GM19397 (cell line): ENCODE results near the gene CBL.

ENCODE experiments used
- ATAC-seq: cut with Tn5 transposase; IDR thresholded peaks from one replicate; pipeline ENCODE4 v1.9.1; 2021; ENCODE audit warnings: mild to moderate bottlenecking, moderate library complexity; ENCODE audit not compliant: unreplicated experiment

CBL gene

GRCh38 chr11:119342362-119343130 is 136.4 kb downstream of the CBL start:
- ATAC-seq = no peak

- no peak for ATAC-seq
Observed at GRCh38 chr11:119343726-119344125, 137.6 kb downstream of the CBL start.

- no peak for ATAC-seq
Observed at GRCh38 chr11:119344291-119345010, 138.3 kb downstream of the CBL start.

DNA sequence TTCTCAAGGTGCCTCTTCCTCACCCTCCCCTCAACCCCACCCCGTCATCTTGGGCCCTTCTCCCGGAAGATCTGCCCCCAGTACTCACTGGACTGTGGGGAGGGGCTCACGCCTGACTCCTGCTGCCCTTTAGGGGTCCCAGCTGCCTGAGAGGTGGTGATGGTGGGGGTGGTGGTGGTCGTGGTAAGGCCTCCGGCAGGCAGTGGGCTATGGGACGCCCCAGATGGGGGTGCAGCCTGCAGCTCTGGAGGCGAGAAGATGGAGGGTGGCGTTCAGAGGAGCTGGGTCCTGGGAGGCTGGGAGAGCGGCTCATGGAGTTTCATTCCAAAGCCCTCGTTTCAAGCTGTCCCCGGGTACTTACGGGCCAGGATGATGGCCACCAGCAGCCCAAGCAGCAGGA is 139.5 kb downstream of the CBL start:
- no peak for ATAC-seq

DNA sequence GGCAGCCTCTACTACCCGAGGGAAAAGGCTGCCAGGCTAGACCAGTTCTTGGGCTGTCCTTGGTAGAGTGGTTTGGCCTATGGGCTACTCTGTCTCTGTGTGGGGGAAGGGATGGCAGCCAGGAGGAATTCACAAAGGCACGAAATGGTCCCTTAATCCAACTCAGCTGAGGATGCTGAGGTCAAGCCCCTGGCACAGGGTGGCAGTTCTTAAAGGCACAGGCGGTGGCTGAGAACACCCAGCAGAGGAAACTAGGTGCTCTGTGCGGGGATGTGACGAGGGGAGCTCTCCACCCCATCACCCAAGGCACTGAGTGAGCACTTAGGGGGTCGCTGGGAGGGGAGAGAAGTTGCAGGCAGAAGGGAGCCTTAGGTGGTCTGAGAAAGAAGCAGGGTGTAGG is 140.5 kb downstream of the CBL start, which contains the start of gene MFRP:
Gene MFRP, minus strand, starts transcription at position 101 of the 400 bp plus-strand sequence. CDS start 192 bp downstream, outside the sequence.
- ATAC-seq = no peak

- no peak for ATAC-seq
Observed at GRCh38 chr11:119347242-119347641, 141.1 kb downstream of the CBL start.

DNA sequence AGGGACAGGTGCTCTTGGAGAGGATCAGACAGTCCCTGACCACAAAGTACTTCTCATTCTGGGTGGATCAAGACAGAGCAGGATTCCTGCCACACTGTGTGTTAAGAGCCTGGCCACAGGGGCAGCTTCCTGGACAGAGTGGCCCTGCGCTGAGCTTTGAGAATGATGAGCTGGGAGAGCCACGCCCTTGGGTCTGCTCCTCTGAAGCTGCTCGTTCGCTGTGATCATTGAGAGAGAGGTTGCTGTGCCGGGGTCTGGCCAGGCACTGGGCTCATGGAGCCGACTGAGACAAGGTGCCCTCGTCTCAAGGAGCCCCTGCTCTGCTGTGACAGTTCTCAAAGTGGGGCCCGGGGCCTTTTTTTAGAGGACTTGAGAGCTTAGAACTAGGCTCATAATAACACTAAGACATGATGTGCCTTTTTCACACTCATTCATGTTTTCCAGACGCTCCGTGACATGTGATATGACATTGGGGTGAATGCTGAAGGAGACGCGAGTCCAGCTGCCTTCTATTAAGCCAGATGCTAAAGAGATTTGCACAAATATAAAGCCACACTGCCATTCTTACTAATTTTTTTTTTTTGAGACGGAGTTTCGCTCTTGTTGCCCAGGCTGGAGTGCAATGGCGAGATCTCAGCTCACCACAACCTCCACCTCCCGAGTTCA is 141.9 kb downstream of the CBL start:
- ATAC-seq = no peak

DNA sequence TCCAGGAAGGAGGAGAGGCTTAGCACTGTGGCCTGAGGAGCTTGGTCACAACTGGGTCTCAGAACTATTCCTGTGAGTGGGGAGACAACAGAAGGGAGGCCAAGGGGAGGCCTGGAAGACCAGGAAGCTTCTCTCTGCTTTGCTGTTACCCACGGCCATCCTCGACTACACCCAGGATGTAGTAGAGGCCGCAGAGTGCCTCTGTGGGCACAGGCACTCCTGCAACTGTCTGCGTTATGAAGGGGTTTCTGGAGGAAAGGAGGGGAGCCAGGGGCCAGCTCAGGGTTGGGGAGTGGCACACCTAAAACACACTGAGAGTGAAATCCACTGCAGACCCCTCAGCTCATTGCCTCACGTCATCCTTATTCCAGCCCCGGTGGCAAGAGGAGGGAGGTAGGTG is 144.2 kb downstream of the CBL start:
- ATAC-seq = no peak

DNA sequence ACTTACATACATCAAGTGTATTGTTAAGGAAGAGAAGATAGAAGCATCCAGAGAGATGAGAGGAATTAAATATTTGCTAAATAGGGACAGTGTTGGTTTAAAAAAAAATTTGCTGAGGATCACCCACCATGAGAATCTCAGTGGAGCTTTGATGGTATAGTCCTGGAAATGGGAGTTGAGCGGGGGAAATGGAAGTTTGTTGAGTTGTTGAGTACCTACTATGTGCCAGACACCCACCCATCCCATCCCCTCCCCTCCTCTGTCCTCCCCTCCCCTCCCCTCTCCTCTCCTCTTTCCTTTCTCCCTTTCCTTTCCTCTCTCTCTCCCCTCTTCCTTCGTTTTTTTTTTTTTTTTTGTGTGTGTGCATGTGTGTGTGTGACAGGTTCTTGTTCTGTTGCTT is 145.1 kb downstream of the CBL start:
- no peak for ATAC-seq

- no peak for ATAC-seq
Observed at GRCh38 chr11:119352857-119353260, 146.7 kb downstream of the CBL start.

GRCh38 chr11:119355091-119355843 is 149.1 kb downstream of the CBL start:
- no peak for ATAC-seq

GRCh38 chr11:119356349-119357031 is 150.4 kb downstream of the CBL start:
- peak; percentile 66 for ATAC-seq

DNA sequence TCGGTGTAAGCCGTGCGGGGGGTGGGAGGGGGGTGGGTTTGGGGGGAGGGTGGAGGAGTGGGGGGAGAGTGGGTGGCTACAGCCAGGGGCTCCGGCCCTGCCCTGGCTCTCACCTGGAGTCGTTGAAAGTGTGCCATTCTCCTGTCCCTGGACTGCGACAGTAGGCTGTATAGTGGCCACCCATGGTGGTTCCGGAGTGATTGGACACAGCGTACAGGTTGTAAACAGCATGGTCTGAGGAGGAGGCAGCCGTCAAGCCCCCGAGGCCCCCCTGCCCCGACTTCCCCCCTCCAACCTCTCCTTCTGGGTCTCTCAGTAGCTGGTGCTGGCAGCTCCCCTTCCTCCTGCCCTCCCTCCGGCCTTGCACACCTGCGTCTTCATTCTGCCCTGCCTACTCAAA is 150.9 kb downstream of the CBL start:
- no peak for ATAC-seq
